BLaER1 (cell line): Measurements from ENCODE around the gene MAP3K20.

Source experiments
- H3K27ac ChIP-seq: shearing (Covaris generic); formaldehyde crosslinking; 2 replicates; pipeline ENCODE4 v1.8.1; 2022
- H3K27me3 ChIP-seq: shearing (Covaris generic); formaldehyde crosslinking; 2 replicates; pipeline ENCODE4 v1.8.1; 2022
- H3K36me3 ChIP-seq: shearing (Covaris generic); formaldehyde crosslinking; 2 replicates; pipeline ENCODE4 v1.8.1; 2022
- H3K4me1 ChIP-seq: shearing (Covaris generic); formaldehyde crosslinking; 2 replicates; pipeline ENCODE4 v1.8.1; 2022
- H3K4me2 ChIP-seq: shearing (Covaris generic); formaldehyde crosslinking; 2 replicates; pipeline ENCODE4 v1.8.1; 2022
- H3K4me3 ChIP-seq: shearing (Covaris generic); formaldehyde crosslinking; 2 replicates; pipeline ENCODE4 v1.8.1; 2022
- H3K9ac ChIP-seq: shearing (Covaris generic); formaldehyde crosslinking; 2 replicates; pipeline ENCODE4 v1.8.1; 2022
- H3K9me3 ChIP-seq: shearing (Covaris generic); formaldehyde crosslinking; 2 replicates; pipeline ENCODE4 v1.8.1; 2022
- H4K20me1 ChIP-seq: shearing (Covaris generic); formaldehyde crosslinking; 2 replicates; pipeline ENCODE4 v1.8.1; 2022
- Cebpa-rat ChIP-seq: shearing (Covaris generic); IDR thresholded peaks from 2 replicates; pipeline ENCODE4 v1.8.1; 2022

The MAP3K20 gene

DNA sequence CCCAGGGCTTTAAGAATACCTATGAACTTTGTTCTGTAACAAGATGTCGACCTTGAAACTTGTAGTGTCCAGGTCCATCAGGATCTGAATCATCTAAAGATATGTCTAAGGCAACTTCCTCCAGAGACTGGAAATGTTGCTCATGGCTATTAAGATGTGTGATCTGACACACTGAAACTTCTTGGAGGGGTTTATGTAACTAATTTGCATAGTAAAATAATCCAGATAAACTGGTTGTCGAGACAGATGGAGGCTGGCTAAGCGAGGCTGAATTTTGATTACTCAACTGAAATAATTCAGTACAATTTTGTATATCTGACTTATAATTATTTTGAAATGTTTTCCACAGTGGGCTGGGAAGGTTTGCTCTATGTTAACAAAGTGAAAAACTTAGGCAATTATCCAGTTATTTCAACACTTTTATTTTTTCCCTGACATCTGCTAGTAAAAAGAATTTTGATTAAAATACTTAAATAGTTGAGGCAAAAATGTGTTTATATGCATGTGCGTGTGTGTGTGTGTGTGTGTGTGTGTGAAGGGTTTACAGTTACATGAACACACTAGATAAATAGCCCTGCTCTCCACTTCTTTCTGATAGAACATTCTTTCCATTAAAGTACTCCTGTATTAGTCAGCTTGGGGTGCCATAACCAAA, 11.4 kb upstream of the MAP3K20 start:
- no peak for TF ChIP-seq Cebpa-rat
- Histone ChIP-seq H3K9ac (no peak overlapping the region), H3K27me3 (no peaks in the 10 kb centered on the region), H3K4me1 (no peaks in the 10 kb centered on the region; the same call in 1 of the 2 replicates), H3K36me3 (no peaks in the 10 kb centered on the region), H3K4me2 (no peak overlapping the region), H3K9me3 (no peaks in the 10 kb centered on the region), H3K27ac (no peak overlapping the region), H4K20me1 (no peaks in the 10 kb centered on the region), H3K4me3 (no peak overlapping the region)

DNA sequence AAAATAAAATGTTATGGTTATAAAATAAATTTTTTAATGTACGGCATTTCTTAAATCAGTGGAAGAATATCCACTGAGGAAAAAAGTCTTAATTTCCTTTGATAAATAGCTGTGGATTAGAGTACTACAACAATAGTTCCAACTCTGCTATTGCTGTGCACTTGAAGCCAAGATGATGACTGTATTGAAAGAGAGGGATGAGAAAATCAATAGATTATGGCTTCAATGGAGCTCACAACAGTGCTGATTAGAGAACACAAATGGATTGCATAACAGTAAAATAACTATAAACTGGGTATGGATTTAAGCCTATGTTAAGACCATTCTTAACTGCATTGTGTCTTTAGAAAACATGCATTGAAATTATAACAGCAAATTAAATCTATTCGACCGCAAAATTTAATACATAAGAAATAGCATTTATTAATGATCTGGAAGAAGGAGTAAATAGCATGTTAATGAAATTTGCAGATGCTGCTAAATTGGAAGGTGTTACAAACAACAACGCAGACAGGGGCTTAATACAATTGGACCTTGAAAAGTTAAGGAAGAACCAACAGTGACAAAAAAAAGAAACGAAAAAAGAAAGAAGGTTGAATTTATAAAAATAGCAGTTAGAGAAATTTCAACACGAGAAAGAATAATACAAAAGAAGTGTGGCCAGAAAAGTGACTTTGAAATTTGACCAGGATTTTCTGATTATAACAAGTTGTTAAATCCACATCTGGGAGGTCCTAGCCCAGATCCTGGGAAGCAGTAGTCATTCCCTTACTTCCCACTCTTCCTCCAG, 8.6 kb upstream of the MAP3K20 start:
- no peak overlapping the region for H3K27ac ChIP-seq
- no peak overlapping the region for H3K4me3 ChIP-seq
- no peaks in the 10 kb centered on the region for H3K4me1 ChIP-seq
- no peaks in the 10 kb centered on the region for H3K27me3 ChIP-seq
- no peaks in the 10 kb centered on the region for H3K9me3 ChIP-seq
- H3K36me3 ChIP-seq: no peaks in the 10 kb centered on the region
- H3K4me2 ChIP-seq: no peak overlapping the region
- no peak for TF ChIP-seq Cebpa-rat
- no peak overlapping the region for H3K9ac ChIP-seq
- H4K20me1 ChIP-seq: no peaks in the 10 kb centered on the region

DNA sequence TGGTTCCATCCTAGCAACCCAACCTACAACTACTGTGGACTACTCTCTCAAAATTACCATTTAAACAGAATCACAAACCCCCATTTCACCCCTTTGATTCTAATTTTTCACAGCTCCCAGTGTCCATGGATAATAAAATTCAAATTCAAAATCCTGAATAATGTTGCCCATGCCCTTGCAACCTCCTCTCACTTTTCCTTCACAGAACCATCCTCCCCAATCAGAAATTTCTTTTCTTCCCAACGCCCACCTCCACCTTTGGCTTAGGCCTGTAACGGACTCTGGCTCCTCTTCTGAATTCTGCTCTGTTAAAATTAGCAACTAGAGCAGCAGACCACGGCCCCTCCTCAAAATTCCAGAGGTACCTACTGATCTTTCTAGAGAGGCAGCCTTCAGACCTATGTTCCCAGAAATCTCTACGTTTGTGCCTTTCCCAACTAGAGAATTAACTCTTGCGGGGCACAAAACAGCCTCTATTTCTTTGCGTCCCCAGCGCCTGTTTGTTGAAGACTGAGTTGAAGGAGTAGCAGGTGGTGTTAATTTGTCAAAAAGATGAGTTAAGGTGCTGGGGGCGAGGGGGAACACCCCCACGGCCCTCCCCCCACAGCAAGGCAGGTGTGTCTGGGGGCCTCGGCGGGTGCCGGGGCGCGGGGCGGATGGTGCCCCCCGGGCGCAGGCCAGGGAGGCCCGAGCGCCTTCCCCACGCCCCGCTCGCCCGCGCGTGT, 428 bp upstream of the MAP3K20 start:
- peak overlapping the region; percentile 91 for H3K4me2 ChIP-seq
- TF ChIP-seq Cebpa-rat: no peak

DNA sequence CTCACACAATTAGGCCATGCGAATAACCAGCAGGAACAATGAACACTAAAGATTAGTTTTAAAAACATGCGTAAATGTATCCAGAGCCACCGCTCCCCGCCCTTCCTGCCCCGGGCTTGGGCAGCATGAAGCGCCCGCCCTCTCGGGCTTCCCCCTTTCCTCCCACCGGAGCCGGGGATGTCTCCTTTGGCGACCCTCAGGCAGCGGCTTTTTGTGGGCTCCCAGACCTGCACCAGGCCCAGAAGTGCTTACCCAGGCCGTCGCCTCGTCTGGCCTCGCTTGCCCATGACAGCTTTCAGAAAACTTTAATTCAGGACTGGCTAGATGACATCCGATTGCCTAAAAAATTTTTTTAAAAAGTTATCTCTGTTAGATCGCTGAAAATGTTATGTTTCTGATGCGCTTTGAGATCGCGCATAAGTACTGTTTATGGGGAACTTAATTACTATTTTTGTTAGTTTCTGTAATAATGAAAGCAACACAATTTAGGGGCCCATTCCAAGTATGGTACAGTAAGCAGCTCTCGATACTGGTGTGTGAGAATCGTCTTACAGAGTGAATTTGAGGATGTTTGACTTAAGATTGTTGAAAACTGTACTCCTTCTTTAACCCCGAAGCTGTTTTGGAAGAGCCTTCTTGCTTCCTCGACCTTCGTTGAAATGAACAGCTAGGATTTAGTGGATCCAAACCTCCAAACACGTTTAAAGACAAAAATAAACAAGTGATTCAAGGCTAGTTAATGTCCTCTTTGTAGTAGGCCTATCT, 1.1 kb downstream of the MAP3K20 start:
- Histone ChIP-seq H3K9me3 (0 out of 2 replicates have a peak, but pooled peaks cover 4% of the 10 kb centered on the region), H3K4me1 (peaks cover 23% of the 10 kb centered on the region), H3K4me3 (peak overlapping the region; percentile 95), H4K20me1 (peaks cover 43% of the 10 kb centered on the region), H3K27me3 (no peaks in the 10 kb centered on the region), H3K4me2 (peak overlapping the region; percentile 91), H3K9ac (peak overlapping the region; percentile 95), H3K27ac (peak overlapping the region; percentile 94), H3K36me3 (peaks cover 14% of the 10 kb centered on the region)
- TF ChIP-seq Cebpa-rat: no peak

More for the DNA sequence above, 428 bp upstream of the MAP3K20 start:
- H3K9me3 ChIP-seq: no peaks in the 10 kb centered on the region
- H3K9ac ChIP-seq: peak overlapping the region; percentile 95
- peak overlapping the region; percentile 94 for H3K27ac ChIP-seq
- H3K36me3 ChIP-seq: 0 out of 2 replicates have a peak, but pooled peaks cover 2% of the 10 kb centered on the region
- peaks cover 23% of the 10 kb centered on the region for H3K4me1 ChIP-seq
- peaks cover 30% of the 10 kb centered on the region for H4K20me1 ChIP-seq
- no peaks in the 10 kb centered on the region for H3K27me3 ChIP-seq
- H3K4me3 ChIP-seq: peak overlapping the region; percentile 95

DNA sequence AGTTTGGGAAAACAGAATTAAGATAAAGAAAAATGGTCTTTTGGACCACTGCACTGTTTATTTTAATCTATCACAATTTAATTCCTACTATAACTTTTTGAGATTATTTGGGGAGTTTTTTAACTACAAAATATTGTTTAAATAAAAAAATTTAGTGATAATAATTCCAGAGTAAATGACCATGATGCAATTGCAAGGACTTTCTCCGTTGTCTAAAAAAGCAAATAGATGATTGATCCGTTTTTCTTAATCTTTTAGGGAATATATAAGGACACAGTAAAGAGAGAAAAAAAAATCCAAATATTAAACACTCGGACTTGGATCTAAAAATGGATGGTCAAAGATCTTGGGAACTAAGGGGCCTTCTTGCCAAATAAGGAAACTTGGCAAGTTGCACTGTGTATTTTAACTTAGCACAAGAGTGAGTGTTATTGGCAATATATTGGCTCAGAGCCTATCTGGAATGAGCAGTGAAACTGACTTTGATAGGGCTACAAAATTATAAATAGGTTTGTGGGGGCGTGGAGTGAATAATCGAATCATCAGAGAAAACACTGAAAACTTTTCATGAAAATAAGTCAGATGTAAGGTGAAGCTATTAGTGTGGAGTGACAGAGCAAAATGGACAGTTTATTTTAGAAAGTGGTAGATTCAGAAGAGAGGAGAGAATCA, 2.0 kb downstream of the MAP3K20 start:
- H3K4me2 ChIP-seq: peak overlapping the region; percentile 91
- no peak overlapping the region for H3K27ac ChIP-seq

DNA sequence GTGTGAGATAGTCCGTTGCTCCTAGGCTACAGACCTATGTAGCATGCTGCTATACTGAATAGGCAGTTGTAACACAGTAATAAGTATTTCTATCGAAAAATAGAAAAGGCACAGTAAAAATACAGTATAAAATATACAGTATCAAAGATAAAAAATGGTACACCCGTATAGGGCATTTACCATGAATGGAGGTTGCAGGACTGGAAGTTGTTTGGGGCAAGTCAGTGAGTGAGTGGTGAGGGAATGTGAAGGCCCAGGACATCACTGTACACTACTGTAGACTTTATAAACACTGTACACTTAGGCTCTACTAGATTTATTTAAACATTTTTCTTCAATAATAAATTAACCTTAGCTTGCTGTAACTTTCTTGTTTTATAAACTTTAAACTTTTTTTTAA, 3.5 kb downstream of the MAP3K20 start:
- H3K27me3 ChIP-seq: no peaks in the 10 kb centered on the region
- no peak overlapping the region for H3K9ac ChIP-seq
- H3K27ac ChIP-seq: no peak overlapping the region
- peaks cover 32% of the 10 kb centered on the region for H3K4me1 ChIP-seq
- H3K36me3 ChIP-seq: peaks cover 23% of the 10 kb centered on the region
- H4K20me1 ChIP-seq: peaks cover 66% of the 10 kb centered on the region
- H3K9me3 ChIP-seq: 0 out of 2 replicates have a peak, but pooled peaks cover 4% of the 10 kb centered on the region
- no peak overlapping the region for H3K4me2 ChIP-seq
- no peak overlapping the region for H3K4me3 ChIP-seq
- no peak for TF ChIP-seq Cebpa-rat

More for the DNA sequence above, 2.0 kb downstream of the MAP3K20 start:
- Histone ChIP-seq H3K9me3 (0 out of 2 replicates have a peak, but pooled peaks cover 4% of the 10 kb centered on the region), H3K4me3 (no peak overlapping the region), H4K20me1 (peaks cover 52% of the 10 kb centered on the region), H3K36me3 (peaks cover 23% of the 10 kb centered on the region), H3K9ac (no peak overlapping the region), H3K4me1 (peaks cover 23% of the 10 kb centered on the region), H3K27me3 (no peaks in the 10 kb centered on the region)
- no peak for TF ChIP-seq Cebpa-rat

DNA sequence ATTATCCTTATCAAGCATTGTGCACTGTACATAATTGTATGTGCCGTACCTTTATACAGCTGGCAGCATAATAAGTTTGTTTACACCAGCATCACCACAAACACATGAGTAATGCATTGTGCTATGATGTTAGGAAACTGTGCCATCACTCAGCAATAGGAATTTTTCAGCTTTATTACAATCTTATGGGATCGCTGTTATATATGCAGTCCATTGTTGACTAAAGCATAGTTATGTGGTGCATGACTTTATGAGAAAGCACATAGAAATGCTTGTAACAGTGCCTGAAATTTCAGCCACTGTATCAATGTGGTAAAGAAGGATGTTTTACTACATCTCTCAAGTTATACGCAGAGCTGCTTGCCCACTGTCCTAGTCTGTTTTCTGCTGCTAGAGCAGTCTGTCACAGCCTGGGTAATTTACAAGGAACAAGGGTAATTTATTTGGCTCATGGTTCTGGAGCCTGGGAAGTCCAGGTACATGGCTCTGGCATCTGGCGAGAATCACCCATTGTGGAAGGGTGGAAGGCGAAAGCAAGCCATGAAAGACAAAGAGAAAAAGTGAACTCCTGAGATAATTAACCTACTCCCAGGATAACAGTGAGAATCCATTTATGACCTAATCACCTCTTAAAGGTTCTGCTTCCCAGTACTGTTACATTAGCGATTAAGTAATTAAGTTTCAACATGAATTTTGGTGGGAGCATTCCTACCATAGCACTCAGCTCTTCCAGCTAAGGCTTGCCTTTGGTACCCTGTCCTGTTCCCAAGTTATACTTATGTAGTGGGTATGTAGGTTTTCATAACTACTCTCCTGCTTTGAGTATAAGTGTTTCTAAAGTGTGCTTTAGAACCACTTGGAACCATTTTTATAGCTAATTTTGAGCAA, 4.6 kb downstream of the MAP3K20 start:
- H3K4me1 ChIP-seq: peaks cover 27% of the 10 kb centered on the region

DNA sequence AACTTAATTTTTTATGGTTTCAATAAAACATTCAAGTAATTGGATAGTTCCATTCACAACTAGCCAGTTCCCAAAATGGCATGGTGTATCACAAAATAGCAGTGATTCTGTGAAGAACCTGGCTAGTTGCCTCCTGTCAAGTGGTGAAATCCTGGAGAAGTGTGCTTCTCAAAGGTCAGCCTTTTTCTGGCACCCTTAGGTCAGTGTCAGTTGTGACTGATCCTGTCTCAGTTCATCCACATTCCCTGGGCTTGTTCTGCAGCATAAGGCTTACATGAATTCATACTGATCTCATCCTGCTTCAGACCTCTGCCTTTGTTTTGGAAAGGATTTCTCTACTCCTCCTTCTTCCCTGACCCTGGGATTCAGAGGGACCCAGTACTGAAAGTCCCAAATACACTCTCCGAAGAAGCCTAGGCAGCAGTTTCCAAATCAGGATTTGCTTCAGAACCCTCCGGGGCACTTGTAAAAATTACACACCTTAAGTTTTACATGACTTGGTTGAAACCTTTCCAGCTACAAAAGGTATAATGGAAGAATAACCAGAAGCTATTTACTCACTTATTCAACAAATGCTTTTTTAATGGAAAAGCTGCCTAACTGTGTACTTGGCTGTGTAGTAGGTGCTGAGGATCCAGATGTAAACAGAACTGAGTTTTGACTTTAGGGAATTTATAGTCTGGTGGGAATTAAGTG, 11.0 kb downstream of the MAP3K20 start:
- H4K20me1 ChIP-seq: peaks cover 82% of the 10 kb centered on the region; the same call in 1 of the 2 replicates
- peaks cover 10% of the 10 kb centered on the region for H3K4me1 ChIP-seq
- H3K4me2 ChIP-seq: no peak overlapping the region
- no peak overlapping the region for H3K9ac ChIP-seq
- H3K9me3 ChIP-seq: no peaks in the 10 kb centered on the region
- no peak for TF ChIP-seq Cebpa-rat
- H3K4me3 ChIP-seq: no peak overlapping the region
- no peak overlapping the region for H3K27ac ChIP-seq
- H3K27me3 ChIP-seq: no peaks in the 10 kb centered on the region
- H3K36me3 ChIP-seq: peaks cover 29% of the 10 kb centered on the region

More for the DNA sequence above, 4.6 kb downstream of the MAP3K20 start:
- Histone ChIP-seq H3K4me2 (no peak overlapping the region), H3K27ac (no peak overlapping the region), H3K36me3 (peaks cover 23% of the 10 kb centered on the region), H4K20me1 (peaks cover 74% of the 10 kb centered on the region), H3K27me3 (no peaks in the 10 kb centered on the region), H3K4me3 (no peak overlapping the region), H3K9me3 (0 out of 2 replicates have a peak, but pooled peaks cover 4% of the 10 kb centered on the region), H3K9ac (no peak overlapping the region)
- TF ChIP-seq Cebpa-rat: no peak
